Activated naive CD8-positive, alpha-beta T cell treated with anti-CD3 and anti-CD28 coated beads for 36 hours (primary cell): ENCODE data around the gene WIPF1. TPM values are rescaled to one million over a fixed set of nuclear protein-coding genes. Genes with fewer than 3 reads are reported as not detected.

Source experiments
- DNase-seq: peaks from one replicate; pipeline ENCODE4 v3.0.0; 2021
- H3K27ac Mint-ChIP-seq: one replicate; pipeline ENCODE4 v1.8.0; 2022; ENCODE audit warnings: mild to moderate bottlenecking, moderate library complexity, mixed read lengths
- H3K27me3 Mint-ChIP-seq: one replicate; pipeline ENCODE4 v1.8.0; 2022; ENCODE audit warnings: mild to moderate bottlenecking, mixed read lengths
- H3K36me3 Mint-ChIP-seq: one replicate; pipeline ENCODE4 v1.8.0; 2021; ENCODE audit warnings: mild to moderate bottlenecking, mixed read lengths
- H3K4me1 Mint-ChIP-seq: one replicate; pipeline ENCODE4 v1.8.0; 2021; ENCODE audit warnings: mixed read lengths
- H3K4me3 Mint-ChIP-seq: one replicate; pipeline ENCODE4 v1.8.0; 2022; ENCODE audit warnings: mild to moderate bottlenecking, moderate library complexity, mixed read lengths
- H3K9me3 Mint-ChIP-seq: one replicate; pipeline ENCODE4 v1.8.0; 2022; ENCODE audit warnings: mixed read lengths
- total RNA-seq, 2 experiments: library from RNA; stranded (reverse); gene quantifications; one replicate each; pipeline ENCODE4 v1.2.3, GENCODE V29; 2021

WIPF1 gene
- total RNA-seq, 2 experiments from 2014 or later, result 384 to 391 TPM

DNA sequence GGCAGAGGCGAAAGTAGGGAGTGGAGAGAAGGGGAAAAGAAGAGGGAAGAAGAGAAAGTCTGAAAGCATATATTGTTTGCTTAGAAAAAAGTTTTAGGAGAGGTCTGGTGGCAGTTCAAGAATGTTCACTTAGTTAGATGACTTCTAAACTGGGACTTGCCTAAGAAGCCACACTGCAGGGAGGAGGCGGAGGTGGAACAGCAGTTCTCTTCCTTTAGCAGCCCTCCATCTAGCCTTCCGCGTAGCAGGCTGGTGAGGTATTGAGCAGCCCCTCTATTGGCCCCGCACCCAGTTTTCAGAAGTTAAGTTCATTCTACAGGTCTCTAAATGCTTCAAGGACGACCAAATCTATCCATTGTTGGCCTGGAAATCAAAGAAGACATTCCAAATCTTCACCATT lies 31.9 kb upstream of the WIPF1 start:
- Mint-ChIP-seq H3K4me1 (peaks cover 71% of the 10 kb centered on the region), H3K4me3 (peak overlapping the region; percentile 73)

DNA sequence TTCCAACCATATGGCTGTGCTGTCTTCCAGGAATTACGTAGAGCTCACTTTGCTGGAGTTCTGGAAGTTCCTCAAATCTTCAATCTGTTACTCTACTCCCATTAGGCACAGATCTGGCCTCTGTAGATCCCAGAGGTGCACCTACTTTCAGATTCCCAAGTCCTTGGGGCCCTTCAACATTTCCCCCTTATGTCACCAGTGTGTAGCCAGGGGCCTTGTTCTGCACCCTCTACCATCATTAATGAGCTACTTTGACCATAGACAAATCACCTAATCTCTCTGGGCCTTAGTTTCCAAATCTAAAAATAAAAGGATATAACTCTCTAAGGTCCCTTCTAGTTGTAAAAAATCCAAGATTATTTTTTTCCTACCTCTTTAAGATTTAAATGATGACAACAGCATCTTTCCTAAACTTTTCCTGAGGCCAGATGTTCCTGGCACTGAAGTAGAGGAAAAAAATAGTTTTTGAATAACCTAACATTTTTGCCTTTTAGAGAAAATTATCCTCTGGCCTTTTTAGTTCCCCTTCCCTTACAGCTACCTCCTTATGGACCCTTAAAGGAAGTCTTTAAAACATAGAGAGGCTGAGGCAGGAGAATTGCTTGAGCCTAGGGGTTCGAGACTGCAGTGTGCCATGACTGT lies 31.0 kb upstream of the WIPF1 start:
- DNase-seq, result no peak
- Mint-ChIP-seq H3K4me1 (peaks cover 79% of the 10 kb centered on the region), H3K9me3 (no peaks in the 10 kb centered on the region), H3K27ac (peak overlapping the region; percentile 31), H3K27me3 (no peaks in the 10 kb centered on the region), H3K4me3 (no peak overlapping the region), H3K36me3 (peaks cover 85% of the 10 kb centered on the region)

More for the DNA sequence above, 31.9 kb upstream of the WIPF1 start:
- H3K27ac Mint-ChIP-seq, result peak overlapping the region; percentile 94
- no peak for DNase-seq
- H3K36me3 Mint-ChIP-seq, result peaks cover 79% of the 10 kb centered on the region
- no peaks in the 10 kb centered on the region for H3K27me3 Mint-ChIP-seq
- H3K9me3 Mint-ChIP-seq, result no peaks in the 10 kb centered on the region

GRCh38 chr2:174627216-174627615 lies 29.6 kb upstream of the WIPF1 start:
- H3K36me3 Mint-ChIP-seq, result peaks cover 74% of the 10 kb centered on the region
- peak overlapping the region; percentile 36 for H3K27ac Mint-ChIP-seq
- DNase-seq, result no peak
- peaks cover 82% of the 10 kb centered on the region for H3K4me1 Mint-ChIP-seq
- H3K27me3 Mint-ChIP-seq, result no peaks in the 10 kb centered on the region
- H3K9me3 Mint-ChIP-seq, result no peaks in the 10 kb centered on the region
- H3K4me3 Mint-ChIP-seq, result peak overlapping the region; percentile 49

DNA sequence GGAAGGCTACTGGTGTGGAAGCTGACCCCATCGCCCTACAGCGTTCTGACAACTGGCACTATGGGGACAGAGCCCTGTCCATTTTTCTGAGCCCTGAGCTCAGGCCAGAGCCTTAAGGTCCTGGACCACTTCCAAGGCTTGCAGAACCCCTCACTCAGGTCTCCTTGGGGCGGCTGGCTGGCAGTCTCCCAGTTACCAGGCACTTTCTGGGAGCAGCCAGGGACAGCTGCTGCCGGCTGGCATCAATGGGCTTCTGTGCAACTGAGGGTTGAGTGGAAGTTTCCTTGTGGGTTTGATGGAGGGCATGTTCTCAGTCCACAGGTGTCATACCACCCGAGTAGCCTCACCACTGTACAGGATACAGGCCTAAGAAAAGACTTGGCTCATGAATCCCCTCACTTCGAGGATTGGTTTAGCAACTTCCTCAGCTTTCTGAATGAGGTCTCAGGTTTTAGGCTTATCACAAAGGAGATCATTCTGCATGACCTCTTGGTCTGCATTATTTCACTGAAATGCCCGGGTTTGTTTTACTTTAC lies 27.4 kb upstream of the WIPF1 start:
- Mint-ChIP-seq H3K4me3 (no peak overlapping the region), H3K36me3 (peaks cover 67% of the 10 kb centered on the region), H3K27me3 (no peaks in the 10 kb centered on the region), H3K9me3 (no peaks in the 10 kb centered on the region), H3K4me1 (peaks cover 74% of the 10 kb centered on the region), H3K27ac (peak overlapping the region; percentile 40)
- no peak for DNase-seq

DNA sequence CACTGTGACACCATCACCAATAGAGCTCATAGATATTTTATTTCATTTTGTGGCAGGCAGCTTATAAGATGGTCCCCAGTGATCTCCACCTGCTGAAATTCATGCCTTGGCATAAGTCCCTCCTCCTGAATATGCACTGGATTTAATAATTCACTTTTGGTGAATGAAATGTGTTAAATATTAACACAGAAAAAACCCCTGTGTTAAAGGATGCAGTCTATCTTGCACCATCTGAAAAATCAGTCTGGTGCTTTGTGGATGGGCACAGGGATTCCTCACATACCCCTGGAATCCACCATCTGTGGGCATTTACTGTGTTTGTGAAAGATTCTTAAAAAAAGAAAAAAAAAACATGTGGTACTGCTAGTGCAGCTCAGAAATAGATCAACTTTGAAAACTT lies 26.1 kb upstream of the WIPF1 start:
- Mint-ChIP-seq H3K27ac (peak overlapping the region; percentile 62), H3K4me1 (peaks cover 70% of the 10 kb centered on the region), H3K9me3 (no peaks in the 10 kb centered on the region), H3K4me3 (no peak overlapping the region), H3K27me3 (no peaks in the 10 kb centered on the region), H3K36me3 (peaks cover 62% of the 10 kb centered on the region)
- no peak for DNase-seq

DNA sequence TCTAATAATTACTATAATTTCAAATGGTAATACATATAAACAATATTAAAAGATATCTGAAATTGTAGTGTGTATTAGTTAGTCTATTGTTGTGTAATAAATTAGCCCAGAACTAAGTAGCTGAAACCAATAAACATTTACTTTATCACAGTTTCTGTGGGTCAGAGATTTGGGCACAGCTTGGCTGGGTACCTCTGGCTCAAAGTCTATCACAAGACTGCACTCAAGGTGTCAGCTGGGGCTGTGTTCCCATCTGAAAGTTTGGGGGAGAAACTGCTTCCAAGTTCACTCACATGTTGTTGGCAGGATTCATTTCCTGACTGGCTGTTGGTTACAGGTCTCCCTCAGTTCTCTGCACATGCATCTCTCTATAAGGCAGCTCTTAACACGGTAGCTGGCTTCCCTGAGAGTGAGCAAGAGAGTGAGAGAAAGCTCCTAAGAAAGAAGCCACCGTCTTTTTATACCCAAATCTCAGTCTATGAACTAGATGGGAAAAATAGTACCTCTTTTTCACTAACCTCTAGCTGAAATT lies 25.6 kb upstream of the WIPF1 start:
- H3K4me1 Mint-ChIP-seq, result peaks cover 70% of the 10 kb centered on the region
- no peak overlapping the region for H3K27ac Mint-ChIP-seq
- peaks cover 58% of the 10 kb centered on the region for H3K36me3 Mint-ChIP-seq
- H3K9me3 Mint-ChIP-seq, result no peaks in the 10 kb centered on the region
- no peaks in the 10 kb centered on the region for H3K27me3 Mint-ChIP-seq
- H3K4me3 Mint-ChIP-seq, result no peak overlapping the region
- no peak for DNase-seq

GRCh38 chr2:174621323-174621722 lies 23.7 kb upstream of the WIPF1 start:
- Mint-ChIP-seq H3K27me3 (no peaks in the 10 kb centered on the region), H3K4me1 (peaks cover 73% of the 10 kb centered on the region), H3K9me3 (no peaks in the 10 kb centered on the region), H3K4me3 (no peak overlapping the region), H3K36me3 (peaks cover 49% of the 10 kb centered on the region), H3K27ac (peak overlapping the region; percentile 77)
- DNase-seq, result no peak

GRCh38 chr2:174618179-174618578 lies 20.6 kb upstream of the WIPF1 start:
- Mint-ChIP-seq H3K9me3 (no peaks in the 10 kb centered on the region), H3K36me3 (peaks cover 48% of the 10 kb centered on the region)

DNA sequence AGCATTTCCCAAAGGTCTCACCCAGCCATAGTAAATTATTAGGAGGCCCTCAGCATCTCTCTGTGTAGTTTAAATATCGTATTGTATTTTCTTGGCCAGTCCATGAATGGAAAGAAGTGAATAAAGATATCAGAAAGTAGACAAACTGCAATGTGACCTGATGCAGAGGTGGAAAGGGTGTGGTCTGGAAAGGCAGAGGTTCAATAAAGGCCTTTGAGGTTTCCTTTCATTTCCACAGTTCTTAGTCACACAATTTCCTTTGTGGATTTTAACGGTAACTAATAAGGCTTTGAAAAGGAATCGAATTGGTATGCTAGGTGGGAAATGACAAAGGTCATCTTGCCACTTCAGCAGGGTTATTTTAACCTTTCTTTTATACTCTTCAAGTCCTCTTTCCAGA lies 20.1 kb upstream of the WIPF1 start:
- peak overlapping the region; percentile 96 for H3K27ac Mint-ChIP-seq
- H3K4me3 Mint-ChIP-seq, result peak overlapping the region; percentile 69
- H3K27me3 Mint-ChIP-seq, result no peaks in the 10 kb centered on the region
- peaks cover 77% of the 10 kb centered on the region for H3K4me1 Mint-ChIP-seq
- DNase-seq, result no peak
- peaks cover 50% of the 10 kb centered on the region for H3K36me3 Mint-ChIP-seq
- no peaks in the 10 kb centered on the region for H3K9me3 Mint-ChIP-seq

More at GRCh38 chr2:174618179-174618578, 20.6 kb upstream of the WIPF1 start:
- Mint-ChIP-seq H3K4me3 (peak overlapping the region; percentile 69), H3K27ac (peak overlapping the region; percentile 96), H3K4me1 (peaks cover 75% of the 10 kb centered on the region), H3K27me3 (no peaks in the 10 kb centered on the region)
- DNase-seq, result no peak

- peaks cover 79% of the 10 kb centered on the region for H3K4me1 Mint-ChIP-seq
- H3K36me3 Mint-ChIP-seq, result peaks cover 53% of the 10 kb centered on the region
- H3K27me3 Mint-ChIP-seq, result no peaks in the 10 kb centered on the region
- H3K4me3 Mint-ChIP-seq, result peak overlapping the region; percentile 66
- no peaks in the 10 kb centered on the region for H3K9me3 Mint-ChIP-seq
- DNase-seq, result peak; percentile 28
- peak overlapping the region; percentile 96 for H3K27ac Mint-ChIP-seq
Observed at GRCh38 chr2:174617120-174617519, 19.5 kb upstream of the WIPF1 start.

GRCh38 chr2:174615871-174616436 lies 18.4 kb upstream of the WIPF1 start:
- H3K4me1 Mint-ChIP-seq, result peaks cover 86% of the 10 kb centered on the region
- H3K27ac Mint-ChIP-seq, result peak overlapping the region; percentile 96
- no peaks in the 10 kb centered on the region for H3K27me3 Mint-ChIP-seq
- peaks cover 61% of the 10 kb centered on the region for H3K36me3 Mint-ChIP-seq
- peak overlapping the region; percentile 5 for H3K4me3 Mint-ChIP-seq
- DNase-seq, result no peak
- no peaks in the 10 kb centered on the region for H3K9me3 Mint-ChIP-seq

- Mint-ChIP-seq H3K9me3 (peaks cover 2% of the 10 kb centered on the region), H3K27ac (peak overlapping the region; percentile 62), H3K4me3 (no peak overlapping the region), H3K4me1 (peaks cover 90% of the 10 kb centered on the region), H3K36me3 (peaks cover 64% of the 10 kb centered on the region), H3K27me3 (no peaks in the 10 kb centered on the region)
- DNase-seq, result no peak
Observed at GRCh38 chr2:174614261-174614660, 16.7 kb upstream of the WIPF1 start.

- Mint-ChIP-seq H3K4me3 (no peak overlapping the region), H3K36me3 (peaks cover 60% of the 10 kb centered on the region), H3K4me1 (peaks cover 92% of the 10 kb centered on the region), H3K27me3 (no peaks in the 10 kb centered on the region), H3K27ac (no peak overlapping the region), H3K9me3 (peaks cover 2% of the 10 kb centered on the region)
- no peak for DNase-seq
Observed at GRCh38 chr2:174613531-174613930, 15.9 kb upstream of the WIPF1 start.

DNA sequence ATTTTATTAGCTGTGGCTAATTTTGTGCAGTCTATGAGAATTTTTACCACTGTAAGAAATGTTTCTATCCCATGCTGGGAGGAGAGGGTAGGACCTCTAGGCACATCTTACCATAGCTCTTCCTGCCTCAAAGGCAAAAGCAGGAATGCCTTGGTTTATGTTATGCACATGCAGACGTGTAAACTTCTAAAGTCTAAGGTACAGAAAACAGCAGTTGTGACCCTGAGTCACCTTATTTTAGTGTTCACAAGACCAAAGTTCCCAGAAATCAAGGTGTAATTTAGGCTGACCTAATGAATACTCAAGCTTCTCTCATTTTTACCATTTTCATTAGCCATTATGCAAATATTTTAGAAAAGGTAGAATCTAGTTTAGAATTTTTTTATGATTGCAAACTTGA lies 15.4 kb upstream of the WIPF1 start:
- Mint-ChIP-seq H3K9me3 (peaks cover 2% of the 10 kb centered on the region), H3K36me3 (peaks cover 60% of the 10 kb centered on the region), H3K27me3 (no peaks in the 10 kb centered on the region), H3K4me3 (no peak overlapping the region), H3K4me1 (peaks cover 93% of the 10 kb centered on the region), H3K27ac (peak overlapping the region; percentile 54)
- DNase-seq, result no peak

DNA sequence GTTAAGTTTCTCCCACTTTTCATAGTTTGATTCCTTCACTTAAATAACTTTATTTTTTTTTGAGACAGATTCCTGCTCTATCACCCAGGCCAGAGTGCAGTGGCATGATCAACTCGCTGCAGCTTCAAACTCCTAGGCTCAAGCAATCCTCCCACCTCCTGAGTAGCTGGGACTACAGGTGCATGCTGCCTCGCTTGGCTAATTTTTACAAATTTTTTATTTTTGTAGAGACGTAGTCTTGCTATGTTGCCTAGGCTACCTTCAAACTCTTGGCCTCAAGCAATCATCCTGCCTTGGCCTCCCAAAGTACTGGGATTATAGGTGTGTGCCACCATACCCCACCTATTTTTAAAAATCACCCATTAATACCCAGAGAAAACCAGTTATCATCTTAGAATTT lies 14.2 kb upstream of the WIPF1 start:
- Mint-ChIP-seq H3K9me3 (peaks cover 2% of the 10 kb centered on the region), H3K36me3 (peaks cover 59% of the 10 kb centered on the region), H3K27ac (peak overlapping the region; percentile 89), H3K27me3 (no peaks in the 10 kb centered on the region), H3K4me3 (no peak overlapping the region), H3K4me1 (peaks cover 90% of the 10 kb centered on the region)
- DNase-seq, result no peak
